Heart left ventricle (tissue), 13 donors: ENCODE measurements around the gene LRRIQ1.

Source experiments
- POLR2A ChIP-seq, 2 donors: fragments of 450-650 bp; IDR thresholded peaks; one replicate each; pipeline ENCODE4 v1.6.1; 2017; ENCODE audit warnings: antibody characterized with exemption in 2 of 2, mild to moderate bottlenecking in 2 of 2, moderate library complexity in 2 of 2
- TF ChIP-seq, protein P1 (sequence below), 12 donors: fragments of 200-600 bp; sonication (generic) in 4 of 12; IDR thresholded peaks; one replicate each; pipeline versions ENCODE4 v1.5.0 to v1.8.0; 2018 to 2022; ENCODE audit warnings: antibody characterized with exemption in 12 of 12, mild to moderate bottlenecking in 5 of 12
- donor health status: ischemic (EF 13 %, LVEDD 7.1; RV severe dilation, severe dysfunction).
- donor health status: DM: no; HTN: yes; CAD: no.
- donor health status: DM: no; HTN: no; CAD: no.
- donor health status: ischemic (EF 25% LVEDD 6.9; RV normal size, moderate dysfunction).
- donor health status: ischemic (EF 25% LVEDD 5.7; RV mildly dilated, moderate dysfunction).
- donor health status: ischemic (EF 35%, LVEDD 5.7; RV mildly dilated, moderate dysfunction).
- donor health status: nonischemic (EF 11% LVEDD 7.7; RV severe dilation, severe dysfunction).
- donor health status: DM: yes; HTN: yes; CAD: no.
- donor health status: PGD.
- donor health status: ischemic (EF 29% LVEDD 5.4; RV normal size, mild dysfunction).
- donor health status: nonischemic (EF 23%, LVEDD 6.1; RV moderate dilation, normal function).

DNA sequence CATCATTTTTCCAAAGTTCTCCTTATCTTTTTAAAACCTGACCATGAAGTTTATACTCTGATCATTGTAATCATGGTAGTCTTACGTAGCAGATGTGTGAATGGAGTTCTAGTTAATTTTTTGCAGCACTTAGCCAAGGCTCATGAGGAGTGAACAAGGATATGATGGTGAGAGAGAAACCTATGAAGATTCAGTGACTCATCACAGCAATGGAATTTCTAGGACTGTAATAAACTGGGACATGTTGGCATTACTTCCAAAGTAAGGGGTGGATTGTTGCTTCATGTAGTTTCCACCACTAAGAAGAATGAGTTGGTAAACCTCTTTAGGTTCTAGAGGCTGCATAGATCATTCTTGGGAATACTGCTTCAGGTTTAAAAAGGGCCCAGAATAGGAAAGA lies 102.7 kb downstream of the LRRIQ1 start:
- TF ChIP-seq, protein P1, sequence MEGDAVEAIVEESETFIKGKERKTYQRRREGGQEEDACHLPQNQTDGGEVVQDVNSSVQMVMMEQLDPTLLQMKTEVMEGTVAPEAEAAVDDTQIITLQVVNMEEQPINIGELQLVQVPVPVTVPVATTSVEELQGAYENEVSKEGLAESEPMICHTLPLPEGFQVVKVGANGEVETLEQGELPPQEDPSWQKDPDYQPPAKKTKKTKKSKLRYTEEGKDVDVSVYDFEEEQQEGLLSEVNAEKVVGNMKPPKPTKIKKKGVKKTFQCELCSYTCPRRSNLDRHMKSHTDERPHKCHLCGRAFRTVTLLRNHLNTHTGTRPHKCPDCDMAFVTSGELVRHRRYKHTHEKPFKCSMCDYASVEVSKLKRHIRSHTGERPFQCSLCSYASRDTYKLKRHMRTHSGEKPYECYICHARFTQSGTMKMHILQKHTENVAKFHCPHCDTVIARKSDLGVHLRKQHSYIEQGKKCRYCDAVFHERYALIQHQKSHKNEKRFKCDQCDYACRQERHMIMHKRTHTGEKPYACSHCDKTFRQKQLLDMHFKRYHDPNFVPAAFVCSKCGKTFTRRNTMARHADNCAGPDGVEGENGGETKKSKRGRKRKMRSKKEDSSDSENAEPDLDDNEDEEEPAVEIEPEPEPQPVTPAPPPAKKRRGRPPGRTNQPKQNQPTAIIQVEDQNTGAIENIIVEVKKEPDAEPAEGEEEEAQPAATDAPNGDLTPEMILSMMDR (IDR thresholded peaks at IDR 0.05) = no peak
- TF ChIP-seq POLR2A (IDR thresholded peaks at IDR 0.05) = no peak
